ENCODE data around the gene MGAT1.

Gene MGAT1

GRCh38 chr5:180823940-180824629 is 21.5 kb upstream of the MGAT1 start:
- peak; percentile 29 for DNase-seq (ENCODE audit: low read depth)

GRCh38 chr5:180823346-180823745 is 20.7 kb upstream of the MGAT1 start:
- no peak for DNase-seq (ENCODE audit: low read depth)

- no peak for DNase-seq (ENCODE audit: low read depth)
Observed at GRCh38 chr5:180821538-180821937, 18.9 kb upstream of the MGAT1 start.

- DNase-seq (ENCODE audit: low read depth) = peak; percentile 59
Observed at GRCh38 chr5:180820788-180821321, 18.2 kb upstream of the MGAT1 start.

- DNase-seq (ENCODE audit: low read depth) = no peak
Observed at GRCh38 chr5:180818677-180819341, 16.2 kb upstream of the MGAT1 start.

GRCh38 chr5:180817893-180818674 is 15.5 kb upstream of the MGAT1 start:
- DNase-seq (ENCODE audit: low read depth) = no peak

- DNase-seq (ENCODE audit: low read depth) = no peak
Observed at GRCh38 chr5:180816608-180817534, 14.3 kb upstream of the MGAT1 start.

- DNase-seq (ENCODE audit: low read depth) = no peak
Observed at GRCh38 chr5:180815293-180815917, 12.8 kb upstream of the MGAT1 start.

GRCh38 chr5:180813420-180813819 is 10.8 kb upstream of the MGAT1 start:
- no peak for DNase-seq (ENCODE audit: low read depth)

GRCh38 chr5:180811623-180812124 is 9.1 kb upstream of the MGAT1 start:
- DNase-seq (ENCODE audit: low read depth) = no peak

GRCh38 chr5:180810959-180811622 is 8.5 kb upstream of the MGAT1 start:
- no peak for DNase-seq (ENCODE audit: low read depth)

GRCh38 chr5:180810210-180810958 is 7.8 kb upstream of the MGAT1 start:
- peak; percentile 95 for DNase-seq (ENCODE audit: low read depth)

- peak; percentile 94 for DNase-seq (ENCODE audit: low read depth)
Observed at GRCh38 chr5:180809403-180810209, 7.0 kb upstream of the MGAT1 start.

GRCh38 chr5:180808461-180809000 is 5.9 kb upstream of the MGAT1 start:
- DNase-seq (ENCODE audit: low read depth) = no peak

- peak; percentile 50 for DNase-seq (ENCODE audit: low read depth)
Observed at GRCh38 chr5:180807654-180808414, 5.2 kb upstream of the MGAT1 start.

GRCh38 chr5:180807046-180807445 is 4.4 kb upstream of the MGAT1 start:
- no peak for DNase-seq (ENCODE audit: low read depth)

GRCh38 chr5:180806351-180807011 is 3.9 kb upstream of the MGAT1 start:
- peak; percentile 47 for DNase-seq (ENCODE audit: low read depth)
